HG03469 (cell line): ENCODE results near the gene TMEM184C.

Source experiments
- ATAC-seq: cut with Tn5 transposase; IDR thresholded peaks from one replicate; pipeline ENCODE4 v1.9.1; 2021; ENCODE audit warnings: mild to moderate bottlenecking, moderate library complexity, moderate number of reproducible peaks; ENCODE audit not compliant: unreplicated experiment

The TMEM184C gene

GRCh38 chr4:147717878-147718277 is 100.7 kb downstream of the TMEM184C start:
- peak; percentile 69 for ATAC-seq
